Choroid plexus epithelial cell (primary cell): ENCODE data around the gene ZNF212.
"Not testable (repeated sequence)": the region's sequence is repeated elsewhere in the genome, so short reads cannot be mapped to it uniquely, and the experiment has no call there.

Experiments
- DNase-seq: peaks from one replicate; pipeline ENCODE4 v3.0.0-alpha.2; 2010; ENCODE audit warnings: low read depth
- H3K4me3 ChIP-seq: 2 replicates; pipeline ENCODE4 v1.5.1; 2011; ENCODE audit warnings: low read depth, mild to moderate bottlenecking, control low read depth, low read length, moderate library complexity
- TF ChIP-seq, protein P1 (sequence below): conservative IDR thresholded peaks from 2 replicates; pipeline ENCODE4 v1.5.1; 2011; ENCODE audit warnings: low read depth, mild to moderate bottlenecking, control low read depth, inconsistent platforms, low read length, moderate library complexity

Gene ZNF212

DNA sequence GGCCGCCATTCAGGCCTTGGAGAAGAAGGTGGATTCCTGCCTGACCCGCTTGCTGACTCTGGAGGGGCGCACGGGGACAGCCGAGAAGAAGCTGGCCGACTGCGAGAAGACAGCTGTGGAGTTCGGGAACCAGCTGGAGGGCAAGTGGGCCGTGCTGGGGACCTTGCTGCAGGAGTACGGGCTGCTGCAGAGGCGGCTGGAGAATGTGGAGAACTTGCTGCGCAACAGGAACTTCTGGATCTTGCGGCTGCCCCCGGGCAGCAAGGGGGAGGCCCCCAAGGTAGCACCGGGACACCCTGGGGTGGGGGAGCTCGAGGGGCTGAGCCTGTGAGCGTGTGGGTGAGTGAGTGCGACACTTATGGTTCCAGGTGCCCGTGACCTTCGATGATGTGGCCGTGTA, 27.0 kb downstream of the ZNF212 start:
- DNase-seq, result no peak
- TF ChIP-seq, protein P1, sequence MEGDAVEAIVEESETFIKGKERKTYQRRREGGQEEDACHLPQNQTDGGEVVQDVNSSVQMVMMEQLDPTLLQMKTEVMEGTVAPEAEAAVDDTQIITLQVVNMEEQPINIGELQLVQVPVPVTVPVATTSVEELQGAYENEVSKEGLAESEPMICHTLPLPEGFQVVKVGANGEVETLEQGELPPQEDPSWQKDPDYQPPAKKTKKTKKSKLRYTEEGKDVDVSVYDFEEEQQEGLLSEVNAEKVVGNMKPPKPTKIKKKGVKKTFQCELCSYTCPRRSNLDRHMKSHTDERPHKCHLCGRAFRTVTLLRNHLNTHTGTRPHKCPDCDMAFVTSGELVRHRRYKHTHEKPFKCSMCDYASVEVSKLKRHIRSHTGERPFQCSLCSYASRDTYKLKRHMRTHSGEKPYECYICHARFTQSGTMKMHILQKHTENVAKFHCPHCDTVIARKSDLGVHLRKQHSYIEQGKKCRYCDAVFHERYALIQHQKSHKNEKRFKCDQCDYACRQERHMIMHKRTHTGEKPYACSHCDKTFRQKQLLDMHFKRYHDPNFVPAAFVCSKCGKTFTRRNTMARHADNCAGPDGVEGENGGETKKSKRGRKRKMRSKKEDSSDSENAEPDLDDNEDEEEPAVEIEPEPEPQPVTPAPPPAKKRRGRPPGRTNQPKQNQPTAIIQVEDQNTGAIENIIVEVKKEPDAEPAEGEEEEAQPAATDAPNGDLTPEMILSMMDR, result no peak
- no peak overlapping the region for H3K4me3 ChIP-seq

DNA sequence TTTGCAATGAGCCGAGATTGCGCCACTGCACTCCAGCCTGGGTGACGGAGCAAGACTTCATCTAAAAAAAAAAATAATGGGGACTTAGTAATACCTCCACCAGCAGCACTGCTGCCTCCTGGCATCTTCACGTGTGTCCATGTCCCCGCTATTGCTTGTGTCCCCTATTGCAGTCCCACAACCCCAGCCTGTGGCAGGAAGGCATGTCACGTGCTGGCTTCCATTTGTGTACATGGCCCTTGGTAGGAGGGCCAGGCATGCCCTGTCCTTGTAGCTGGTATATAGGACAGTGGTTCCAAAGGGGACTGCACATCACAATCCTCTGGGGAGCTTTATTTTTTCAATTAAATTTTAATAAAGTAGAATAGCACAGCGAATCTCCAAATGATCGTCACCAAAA, 28.3 kb downstream of the ZNF212 start:
- TF ChIP-seq, protein P1, result no peak
- H3K4me3 ChIP-seq, result no peak overlapping the region
- no peak for DNase-seq

DNA sequence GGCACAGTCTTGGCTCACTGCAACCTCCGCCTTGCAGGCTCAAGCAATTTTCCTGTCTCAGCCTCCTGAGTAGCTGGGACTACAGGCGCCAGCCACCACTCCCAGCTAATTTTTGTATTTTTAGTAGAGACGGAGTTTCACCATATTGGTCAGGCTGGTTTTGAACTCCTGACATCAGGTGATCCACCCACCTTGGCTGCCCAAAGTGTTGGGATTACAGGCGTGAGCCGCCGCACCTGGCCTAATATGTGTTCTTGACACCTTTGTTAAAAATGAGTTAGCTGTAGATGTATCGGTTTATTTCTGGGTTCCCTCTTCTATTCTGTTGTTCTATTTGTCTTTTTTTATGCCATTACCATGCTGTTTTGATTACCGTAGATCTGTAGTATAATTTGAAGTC, 35.0 kb downstream of the ZNF212 start:
- DNase-seq, H3K4me3 ChIP-seq: not testable (repeated sequence)

DNA sequence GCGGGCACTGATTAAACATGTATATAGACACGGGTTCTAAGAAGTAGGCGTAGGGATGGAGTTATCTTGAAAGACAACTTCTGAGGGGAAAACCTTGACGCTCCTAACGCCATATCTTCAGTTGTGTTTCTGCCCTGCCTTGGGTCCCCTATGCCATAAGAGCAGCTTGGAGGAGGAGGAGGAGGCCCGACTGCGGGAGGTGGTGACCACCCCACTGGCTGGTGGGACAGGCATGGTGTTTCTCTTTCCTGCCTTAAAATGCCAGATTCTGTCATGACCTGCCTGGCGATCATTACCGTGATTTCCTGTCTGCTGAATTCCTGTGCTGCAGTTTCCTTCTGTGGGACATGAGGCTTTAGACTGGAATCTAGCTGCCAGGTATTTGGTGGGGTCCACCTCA, 38.4 kb downstream of the ZNF212 start:
- no peak overlapping the region for H3K4me3 ChIP-seq
- TF ChIP-seq, protein P1, result no peak
- DNase-seq, result no peak

DNA sequence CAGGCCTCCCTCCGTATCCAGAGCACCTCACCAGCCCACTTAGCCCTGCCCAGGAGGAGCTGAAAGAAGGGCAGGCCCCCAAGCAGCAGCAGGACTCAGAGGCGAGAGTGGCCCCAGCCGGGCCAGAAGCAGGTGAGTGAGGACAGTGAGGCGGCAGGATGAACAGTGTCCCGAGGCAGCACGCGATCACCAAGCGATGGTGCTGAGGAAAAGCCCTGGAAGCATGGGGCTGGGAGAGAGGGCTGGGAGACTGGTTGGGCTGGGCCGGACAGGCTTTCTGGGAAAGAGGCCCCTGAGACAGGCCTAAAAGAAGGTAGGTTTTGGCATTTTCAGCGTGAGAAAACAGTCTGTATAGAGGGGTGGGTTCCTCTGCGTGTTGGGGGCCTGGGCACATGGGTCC, 38.9 kb downstream of the ZNF212 start:
- DNase-seq, result no peak
- TF ChIP-seq, protein P1, result no peak
- H3K4me3 ChIP-seq, result no peak overlapping the region

DNA sequence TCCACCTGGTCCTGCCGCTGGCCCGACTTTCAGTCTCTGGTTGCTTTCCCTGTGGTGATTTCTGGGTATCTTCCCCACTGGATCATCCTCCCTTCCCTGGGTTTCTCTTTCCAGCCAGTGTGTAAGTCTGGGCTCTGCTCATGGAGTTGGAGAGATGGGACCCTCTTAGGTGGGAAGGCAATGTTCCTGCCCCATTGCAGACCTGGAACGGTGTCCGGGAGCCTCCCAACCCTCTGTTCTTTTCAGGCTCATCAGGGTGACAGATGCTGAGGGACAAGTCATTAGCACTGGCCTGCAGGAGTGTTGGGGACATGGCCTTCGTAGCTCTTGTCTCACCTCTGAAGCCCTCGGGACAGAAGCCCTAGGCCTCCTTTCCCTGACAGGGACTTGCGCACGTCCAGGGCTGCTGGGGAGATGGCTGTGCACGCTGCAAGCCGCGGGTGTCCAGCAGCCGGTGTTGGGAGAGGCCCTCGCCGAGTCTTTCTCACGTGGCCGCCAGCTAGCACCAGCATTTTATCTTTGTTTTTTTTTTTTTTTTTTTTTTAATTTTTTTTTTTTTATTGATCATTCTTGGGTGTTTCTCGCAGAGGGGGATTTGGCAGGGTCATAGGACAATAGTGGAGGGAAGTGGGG, 39.8 kb downstream of the ZNF212 start:
- TF ChIP-seq, protein P1, result no peak
- no peak overlapping the region for H3K4me3 ChIP-seq
- DNase-seq, result no peak

DNA sequence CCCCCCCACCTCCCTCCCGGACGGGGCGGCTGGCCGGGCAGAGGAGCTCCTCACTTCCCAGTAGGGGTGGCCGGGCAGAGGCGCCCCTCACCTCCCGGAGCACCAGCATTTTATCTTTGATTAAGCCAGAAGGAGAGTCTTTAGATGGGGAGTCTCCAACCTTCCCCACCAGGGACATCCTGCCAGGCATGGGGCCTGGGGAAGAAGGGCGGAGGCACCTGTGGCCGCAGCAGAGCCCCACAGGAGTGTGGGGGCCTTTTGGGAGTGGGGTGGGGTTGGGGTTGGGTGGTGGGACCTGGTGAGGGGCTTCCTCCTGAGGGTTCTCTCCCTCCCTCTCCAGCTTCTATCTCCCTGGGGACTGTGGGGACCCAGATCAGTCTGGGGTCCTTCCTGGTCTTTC, 40.7 kb downstream of the ZNF212 start:
- TF ChIP-seq, protein P1, result no peak
- no peak for DNase-seq
- no peak overlapping the region for H3K4me3 ChIP-seq
